Neutrophil (primary cell): Measurements from ENCODE around the gene ANO6.

Source experiments
- H3K27ac ChIP-seq: fragments of 200-600 bp; sonication (generic); 2 replicates; pipeline ENCODE4 v1.5.1; 2016; ENCODE audit warnings: mild to moderate bottlenecking, moderate library complexity
- H3K27me3 ChIP-seq: fragments of 200-600 bp; sonication (generic); 2 replicates; pipeline ENCODE4 v1.6.0; 2016; ENCODE audit warnings: mild to moderate bottlenecking
- H3K36me3 ChIP-seq: fragments of 200-600 bp; sonication (generic); 2 replicates; pipeline ENCODE4 v1.5.1; 2017
- H3K4me1 ChIP-seq, 2 experiments: fragments of 200-600 bp in 1 of 2; sonication (generic) in 1 of 2; 1 replicate in 1 of 2; 2 replicates in 1 of 2; pipeline versions ENCODE4 v1.5.1 to v1.6.1; 2013 to 2016; ENCODE audit warnings: low read depth in 1 of 2, low read length in 1 of 2, mild to moderate bottlenecking in 1 of 2, moderate library complexity in 1 of 2; ENCODE audit not compliant: control insufficient read depth in 1 of 2, insufficient read depth in 1 of 2
- H3K4me3 ChIP-seq, 2 experiments: fragments of 200-600 bp in 1 of 2; sonication (generic) in 1 of 2; 1 replicate in 1 of 2; 2 replicates in 1 of 2; pipeline ENCODE4 v1.5.1; 2013 to 2016; ENCODE audit warnings: low read depth in 1 of 2, low read length in 1 of 2, mild to moderate bottlenecking in 1 of 2, moderate library complexity in 1 of 2
- H3K9me3 ChIP-seq: fragments of 200-600 bp; sonication (generic); 2 replicates; pipeline ENCODE4 v1.5.1; 2016
- TF ChIP-seq, protein P1 (sequence below): fragments of 200-600 bp; sonication (generic); IDR thresholded peaks from 2 replicates; pipeline ENCODE4 v1.5.1; 2016; ENCODE audit warnings: antibody characterized with exemption

The ANO6 gene

DNA sequence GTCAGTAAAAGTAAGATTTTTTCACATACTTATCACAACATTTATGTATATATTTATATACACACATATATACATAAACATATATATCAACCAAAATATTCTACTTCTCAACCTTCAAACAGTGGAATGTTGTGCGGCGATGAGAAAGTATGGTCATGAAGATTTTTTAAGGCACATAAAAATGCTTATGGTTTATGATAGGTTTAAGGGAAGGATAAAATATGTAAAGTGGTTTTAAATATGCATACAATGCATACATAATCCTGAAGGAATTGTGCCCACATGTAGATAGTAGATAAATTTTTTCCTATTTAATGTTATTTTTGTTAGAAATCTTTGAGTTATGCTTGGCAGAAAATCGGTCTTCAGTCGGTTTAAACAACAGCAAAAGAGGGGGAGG is 182.7 kb downstream of the ANO6 start:
- peaks cover 30% of the 10 kb centered on the region for H3K36me3 ChIP-seq
- H3K9me3 ChIP-seq, result no peaks in the 10 kb centered on the region
- H3K4me3 ChIP-seq, result no peak overlapping the region
- TF ChIP-seq, protein P1, sequence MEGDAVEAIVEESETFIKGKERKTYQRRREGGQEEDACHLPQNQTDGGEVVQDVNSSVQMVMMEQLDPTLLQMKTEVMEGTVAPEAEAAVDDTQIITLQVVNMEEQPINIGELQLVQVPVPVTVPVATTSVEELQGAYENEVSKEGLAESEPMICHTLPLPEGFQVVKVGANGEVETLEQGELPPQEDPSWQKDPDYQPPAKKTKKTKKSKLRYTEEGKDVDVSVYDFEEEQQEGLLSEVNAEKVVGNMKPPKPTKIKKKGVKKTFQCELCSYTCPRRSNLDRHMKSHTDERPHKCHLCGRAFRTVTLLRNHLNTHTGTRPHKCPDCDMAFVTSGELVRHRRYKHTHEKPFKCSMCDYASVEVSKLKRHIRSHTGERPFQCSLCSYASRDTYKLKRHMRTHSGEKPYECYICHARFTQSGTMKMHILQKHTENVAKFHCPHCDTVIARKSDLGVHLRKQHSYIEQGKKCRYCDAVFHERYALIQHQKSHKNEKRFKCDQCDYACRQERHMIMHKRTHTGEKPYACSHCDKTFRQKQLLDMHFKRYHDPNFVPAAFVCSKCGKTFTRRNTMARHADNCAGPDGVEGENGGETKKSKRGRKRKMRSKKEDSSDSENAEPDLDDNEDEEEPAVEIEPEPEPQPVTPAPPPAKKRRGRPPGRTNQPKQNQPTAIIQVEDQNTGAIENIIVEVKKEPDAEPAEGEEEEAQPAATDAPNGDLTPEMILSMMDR, result no peak
- no peaks in the 10 kb centered on the region for H3K27me3 ChIP-seq
- no peaks in the 10 kb centered on the region for H3K4me1 ChIP-seq
- no peak overlapping the region for H3K27ac ChIP-seq

DNA sequence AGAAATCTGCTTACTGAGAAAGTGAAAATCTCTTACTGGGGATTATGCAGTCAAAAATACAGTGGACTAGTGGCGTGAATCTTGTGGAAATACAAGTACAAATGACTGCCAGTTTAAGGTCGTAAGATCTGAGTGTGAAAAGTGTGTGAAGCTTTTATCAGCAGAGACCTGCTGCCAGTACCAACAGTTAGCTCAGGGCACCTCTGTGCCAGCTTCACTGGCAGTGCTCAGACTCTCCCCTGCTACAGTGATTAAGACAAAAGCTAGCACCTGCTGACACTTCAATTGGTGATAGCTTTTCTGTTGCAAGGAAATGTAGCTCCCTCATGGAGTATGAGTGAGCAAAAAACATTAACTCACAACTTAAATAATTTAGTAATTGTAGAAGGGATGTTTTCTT is 185.1 kb downstream of the ANO6 start:
- Histone ChIP-seq H3K4me3 (no peak overlapping the region), H3K27ac (no peak overlapping the region), H3K9me3 (no peaks in the 10 kb centered on the region), H3K4me1 (peaks cover 2 to 3% of the 10 kb centered on the region in 2 experiments), H3K36me3 (peaks cover 39% of the 10 kb centered on the region), H3K27me3 (no peaks in the 10 kb centered on the region)
- TF ChIP-seq, protein P1, result no peak

DNA sequence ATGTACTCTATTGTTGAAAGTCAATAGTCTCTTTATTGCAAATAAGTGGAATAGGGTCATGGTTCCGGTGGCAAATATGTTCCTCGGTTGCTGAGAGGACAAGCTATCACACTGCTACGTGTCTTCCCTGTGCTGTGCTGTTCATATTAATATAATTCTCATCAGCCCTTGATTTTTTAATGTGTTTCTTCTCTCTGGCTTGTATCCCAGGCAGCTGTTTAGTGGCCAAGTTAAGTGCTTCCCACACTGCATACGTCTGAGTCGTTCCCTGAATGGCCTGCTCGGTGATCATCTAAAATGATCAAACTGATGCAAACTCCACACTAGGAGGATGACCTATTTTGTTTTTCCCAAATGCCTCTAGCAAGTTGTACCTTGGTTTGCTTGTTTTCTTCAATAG is 186.4 kb downstream of the ANO6 start:
- Histone ChIP-seq H3K27me3 (no peaks in the 10 kb centered on the region), H3K36me3 (peaks cover 39% of the 10 kb centered on the region), H3K9me3 (no peaks in the 10 kb centered on the region), H3K4me1 (peaks cover 4 to 5% of the 10 kb centered on the region in 2 experiments), H3K27ac (no peak overlapping the region), H3K4me3 (no peak overlapping the region)
- TF ChIP-seq, protein P1, result no peak

DNA sequence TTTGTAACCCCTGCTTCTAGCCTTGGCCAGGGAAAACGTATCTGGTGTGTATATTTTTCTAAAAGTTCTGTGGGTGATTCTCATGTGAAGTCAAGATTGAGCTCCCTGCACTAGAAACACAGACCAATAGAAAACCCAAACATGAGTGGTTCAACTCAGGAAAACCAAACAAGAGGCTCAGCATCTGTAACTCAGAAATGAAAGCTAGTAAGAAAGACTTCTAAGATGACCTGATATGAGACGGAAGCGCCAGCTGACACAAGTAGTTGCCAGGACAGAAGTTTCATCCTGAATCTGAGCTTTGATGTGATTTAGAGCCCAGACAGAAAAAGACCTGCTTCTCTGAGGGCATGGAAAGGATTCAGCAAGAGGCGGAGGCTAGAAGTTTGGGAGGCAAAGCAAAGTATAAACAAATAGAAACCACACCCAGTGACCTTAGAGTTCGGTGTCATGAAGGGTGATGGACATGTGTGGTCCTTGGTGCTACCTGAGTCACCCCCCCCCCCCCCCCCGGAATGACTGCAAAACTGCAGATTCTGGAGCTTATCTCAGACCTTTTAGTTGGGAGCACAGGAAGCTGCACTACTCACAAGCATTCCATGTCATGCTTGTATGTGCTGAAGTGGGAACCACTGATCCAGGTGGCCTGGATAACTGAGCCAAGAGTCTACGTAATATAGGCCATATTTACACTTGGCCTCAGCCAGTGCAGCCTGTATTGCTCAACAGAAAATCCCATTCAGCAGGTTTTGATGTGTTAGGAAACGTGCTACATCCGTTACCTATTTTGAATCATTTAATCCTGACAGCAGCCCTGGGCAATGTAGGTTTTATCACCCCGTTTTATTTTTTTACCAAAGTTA is 191.3 kb downstream of the ANO6 start:
- no peaks in the 10 kb centered on the region for H3K27me3 ChIP-seq
- no peaks in the 10 kb centered on the region for H3K9me3 ChIP-seq
- peaks cover 4 to 5% of the 10 kb centered on the region in 2 experiments for H3K4me1 ChIP-seq
- TF ChIP-seq, protein P1, result no peak
- peaks cover 69% of the 10 kb centered on the region for H3K36me3 ChIP-seq
- H3K4me3 ChIP-seq, result no peak overlapping the region
- no peak overlapping the region for H3K27ac ChIP-seq

DNA sequence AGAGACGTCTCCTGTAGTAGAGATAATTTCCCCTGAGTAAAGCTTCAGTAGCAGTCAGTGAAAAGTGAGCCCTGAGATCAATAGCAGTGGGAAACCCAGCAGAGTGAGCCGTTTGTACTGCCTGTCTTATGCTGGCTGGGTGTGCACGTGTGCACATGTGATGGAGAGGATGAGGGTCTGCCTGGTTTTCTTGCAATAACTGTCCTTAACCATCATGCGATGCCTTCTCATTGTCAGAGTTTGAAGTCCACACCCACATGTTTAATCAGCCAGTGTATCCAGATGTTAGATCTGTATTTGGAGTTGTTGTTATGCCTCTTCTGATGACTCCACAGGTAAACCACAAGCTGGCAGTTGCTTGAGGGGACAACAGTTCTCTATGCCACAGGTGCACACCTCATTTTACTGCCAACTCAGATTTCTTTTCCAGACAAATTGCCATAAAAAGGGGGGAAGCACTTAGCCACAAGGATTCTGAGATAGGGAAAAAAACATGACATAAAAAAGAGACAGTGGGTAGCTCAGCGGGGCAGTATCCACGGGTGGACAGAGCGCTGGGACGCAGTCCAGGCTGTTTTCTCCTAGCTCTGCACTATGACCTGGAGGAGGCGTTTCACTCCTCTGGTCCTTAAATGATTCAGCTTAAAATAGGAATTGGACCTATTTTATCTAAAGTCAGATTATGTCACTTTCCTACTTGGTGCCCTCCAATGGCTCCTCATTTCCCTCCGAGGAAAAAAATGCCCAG is 192.3 kb downstream of the ANO6 start:
- Histone ChIP-seq H3K9me3 (no peaks in the 10 kb centered on the region), H3K27me3 (no peaks in the 10 kb centered on the region), H3K4me3 (no peak overlapping the region), H3K4me1 (peaks cover 4 to 5% of the 10 kb centered on the region in 2 experiments), H3K27ac (no peak overlapping the region), H3K36me3 (peaks cover 71% of the 10 kb centered on the region)
- TF ChIP-seq, protein P1, result no peak
